ENCODE measurements around the gene ZNF541. TPM values are rescaled to one million over a fixed set of nuclear protein-coding genes. Genes with fewer than 3 reads are reported as not detected.

ZNF541 gene
- 0.19 and 0.33 TPM in 2 replicates for total RNA-seq

GRCh38 chr19:47573071-47574026 lies at the start of gene ZNF541:
TSS of gene ZNF541 (minus strand) at chr19:47573148. CDS start at chr19:47555856, 17,292 bp downstream.

GRCh38 chr19:47608969-47609905 lies 36.3 kb upstream of the ZNF541 start, which contains the start of gene BICRA:
TSS of gene BICRA (plus strand) at chr19:47609134. CDS start at chr19:47673575, 64,441 bp downstream.

Small RNA genes lying within 50 kb of the gene (small RNA-seq; reads per million reads assigned to genes)
- gene RN7SL322P: not detected

Other genes starting within 250 kb of the ZNF541 start
- not detected in 2 replicates for gene C5AR2, start 241.0 kb downstream of the ZNF541 start, total RNA-seq
- 13.7 and 16.7 TPM in 2 replicates for gene DHX34, start 223.8 kb downstream of the ZNF541 start, total RNA-seq
- 0.29 TPM in 1 of 2 replicates, not detected in the other for gene MEIS3, start 153.6 kb downstream of the ZNF541 start, total RNA-seq
- not detected in 2 replicates for gene SLC8A2, start 101.3 kb downstream of the ZNF541 start, total RNA-seq
- gene KPTN, start 88.9 kb downstream of the ZNF541 start, total RNA-seq: 4.3 and 5.6 TPM in 2 replicates
- gene NAPA, start 58.1 kb downstream of the ZNF541 start, total RNA-seq: 82.6 and 92.5 TPM in 2 replicates
- gene BICRA, start 36.0 kb upstream of the ZNF541 start, total RNA-seq: 7.5 and 12.7 TPM in 2 replicates
- 150 and 171 TPM in 2 replicates for gene EHD2, start 140.3 kb upstream of the ZNF541 start, total RNA-seq
- gene NOP53, start 172.4 kb upstream of the ZNF541 start, total RNA-seq: 67.4 and 97.0 TPM in 2 replicates
- gene SELENOW, start 205.6 kb upstream of the ZNF541 start, total RNA-seq: 342 and 531 TPM in 2 replicates
- not detected in 2 replicates for gene TPRX1, start 231.4 kb upstream of the ZNF541 start, total RNA-seq
- not detected in 2 replicates for gene CRX, start 248.8 kb upstream of the ZNF541 start, total RNA-seq